CD8-positive, alpha-beta memory T cell (primary cell): ENCODE measurements around the gene PAK3. TPM values are rescaled to one million over a fixed set of nuclear protein-coding genes. Genes with fewer than 3 reads are reported as not detected.

ENCODE experiments used
- CTCF ChIA-PET: fragments of 350-600 bp; sonication (Branson Sonifier 250); formaldehyde crosslinking; loops from one replicate; lab custom pipeline; 2021; ENCODE audit warnings: antibody characterized with exemption; lab: Charles Lee
- POLR2A ChIA-PET: fragments of 350-600 bp; sonication (Branson Sonifier 250); formaldehyde crosslinking; loops from one replicate; lab custom pipeline; 2021; ENCODE audit warnings: antibody characterized with exemption; lab: Charles Lee
- DNase-seq, 5 donors: peaks; one replicate each; pipeline versions ENCODE4 v3.0.0 to v3.0.0-alpha.2; 2020 to 2022; ENCODE audit warnings: mixed read lengths in 1 of 5
- H3K27ac ChIP-seq: one replicate; pipeline ENCODE4 v1.7.0; 2013; ENCODE audit warnings: low read depth, mild to moderate bottlenecking, low read length, moderate library complexity
- H3K27me3 ChIP-seq: 2 replicates; pipeline ENCODE4 v1.7.0; 2013; ENCODE audit warnings: low read length, mild to moderate bottlenecking; ENCODE audit not compliant: insufficient read depth, poor library complexity, severe bottlenecking
- H3K36me3 ChIP-seq: 2 replicates; pipeline ENCODE4 v1.7.0; 2013; ENCODE audit warnings: mild to moderate bottlenecking, low read length, moderate library complexity; ENCODE audit not compliant: insufficient read depth
- H3K4me1 ChIP-seq: 2 replicates; pipeline ENCODE4 v1.7.0; 2013; ENCODE audit warnings: mild to moderate bottlenecking, low read length, moderate library complexity; ENCODE audit not compliant: insufficient read depth
- H3K4me3 ChIP-seq: 2 replicates; pipeline ENCODE4 v1.7.0; 2013; ENCODE audit warnings: mild to moderate bottlenecking, low read length
- H3K9me3 ChIP-seq: 2 replicates; pipeline ENCODE4 v1.7.0; 2013; ENCODE audit warnings: mild to moderate bottlenecking, low read length
- H3K27ac Mint-ChIP-seq, 8 donors: one replicate each; pipeline ENCODE4 v1.8.0; 2020 to 2021; ENCODE audit warnings: mixed read lengths in 8 of 8, mild to moderate bottlenecking in 6 of 8, inconsistent platforms in 3 of 8, moderate library complexity in 3 of 8
- H3K27me3 Mint-ChIP-seq, 2 donors: one replicate each; pipeline ENCODE4 v1.8.0; 2020 to 2021; ENCODE audit warnings: mixed read lengths in 2 of 2, mild to moderate bottlenecking in 1 of 2, moderate library complexity in 1 of 2
- H3K36me3 Mint-ChIP-seq, 3 donors: one replicate each; pipeline ENCODE4 v1.8.0; 2020 to 2021; ENCODE audit warnings: mixed read lengths in 3 of 3, inconsistent platforms in 1 of 3, mild to moderate bottlenecking in 1 of 3
- H3K4me1 Mint-ChIP-seq, 3 donors: one replicate each; pipeline ENCODE4 v1.8.0; 2020 to 2021; ENCODE audit warnings: mixed read lengths in 3 of 3, inconsistent platforms in 1 of 3, mild to moderate bottlenecking in 1 of 3
- H3K4me3 Mint-ChIP-seq, 7 donors: one replicate each; pipeline ENCODE4 v1.8.0; 2020 to 2021; ENCODE audit warnings: mixed read lengths in 7 of 7, mild to moderate bottlenecking in 6 of 7, moderate library complexity in 4 of 7, inconsistent platforms in 2 of 7
- H3K9me3 Mint-ChIP-seq, 5 donors: one replicate each; pipeline ENCODE4 v1.8.0; 2020 to 2022; ENCODE audit warnings: mixed read lengths in 5 of 5, mild to moderate bottlenecking in 3 of 5, moderate library complexity in 2 of 5, inconsistent platforms in 1 of 5
- polyA plus RNA-seq: library from polyadenylated mRNA; unstranded; fragments of 300-500 nt; fragmentation: Illumina TruSeq; gene quantifications from one replicate; pipeline ENCODE4 v1.2.3, GENCODE V29; 2021
- total RNA-seq, 2 experiments: library from RNA; stranded (reverse); gene quantifications; one replicate each; pipeline ENCODE4 v1.2.3, GENCODE V29; 2021

Gene PAK3
- total and polyA plus RNA-seq, 3 experiments from 2014 or later: 0.18 to 0.40 (median 0.31) TPM

DNA sequence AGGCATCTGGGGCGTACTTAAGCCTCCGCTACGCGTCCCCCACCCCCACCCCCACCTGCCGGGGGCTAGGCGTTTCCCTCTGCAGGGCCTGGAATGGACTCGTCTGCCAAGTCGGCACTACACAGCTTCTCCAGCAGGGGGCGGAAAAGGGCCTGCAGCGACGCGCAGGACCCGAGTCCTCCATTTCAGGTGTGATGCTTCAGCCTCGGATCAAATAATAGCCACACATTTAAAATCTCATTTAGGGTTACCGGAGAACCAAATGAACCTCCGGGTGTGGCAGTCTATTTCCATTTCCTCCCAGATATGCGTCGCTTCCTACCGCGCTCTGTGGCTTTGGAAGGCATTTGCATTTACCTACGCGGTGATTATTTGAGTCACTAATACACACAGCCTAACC, 2.9 kb downstream of the PAK3 start:
- Mint-ChIP-seq H3K4me1 (peaks cover 20 to 33% (median 27%) of the 10 kb centered on the region in 3 donors), H3K4me3 (peak overlapping the region; percentile 12 to 68 (median 54)), H3K9me3 (no peaks in the 10 kb centered on the region), H3K36me3 (no peaks in the 10 kb centered on the region), H3K27ac (peak overlapping the region; percentile 14 to 95 (median 68)), H3K27me3 (peaks cover 9 to 18% of the 10 kb centered on the region in 2 donors)
- Histone ChIP-seq H3K27me3 (no peaks in the 10 kb centered on the region), H3K9me3 (no peaks in the 10 kb centered on the region), H3K27ac (no peak overlapping the region), H3K4me3 (no peak overlapping the region), H3K36me3 (no peaks in the 10 kb centered on the region), H3K4me1 (no peaks in the 10 kb centered on the region)
- DNase-seq: peak; percentile 34 to 75 (median 48)
- ChIA-PET CTCF (interaction anchor here (1.0 to 1.7 kb wide), 3 partner anchors 9 to 580 kb away, joined by 3 to 6 read pairs (median 3); no protein-coding TSS in a partner anchor), POLR2A (interaction anchor here (0.7 kb wide), 1 partner anchor 83 kb away, joined by 5 read pairs; no protein-coding TSS in a partner anchor)

DNA sequence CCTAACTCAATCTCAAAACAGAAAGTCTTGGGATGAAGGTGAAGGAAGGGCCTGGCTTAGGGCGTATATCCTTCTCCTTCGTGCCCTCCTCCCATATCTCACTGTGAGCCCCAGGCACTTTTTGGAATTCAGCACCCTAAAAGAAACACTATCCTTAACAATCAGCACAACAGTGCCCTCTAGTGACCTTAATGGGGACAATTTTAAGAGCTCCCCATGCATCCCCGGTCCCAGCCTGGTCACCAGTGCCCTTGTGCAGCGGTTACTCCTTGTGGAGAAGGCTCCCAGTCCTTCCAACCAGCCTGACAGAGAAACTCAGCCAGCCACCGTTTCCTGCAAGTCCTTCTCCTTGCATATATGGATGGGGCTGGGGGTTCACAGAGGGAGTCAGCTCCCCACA, 4.2 kb downstream of the PAK3 start:
- POLR2A ChIA-PET: no interaction called here
- Mint-ChIP-seq H3K4me1 (peaks cover 19 to 29% (median 25%) of the 10 kb centered on the region in 3 donors), H3K4me3 (no peak overlapping the region), H3K9me3 (no peaks in the 10 kb centered on the region), H3K36me3 (no peaks in the 10 kb centered on the region), H3K27ac (peak overlapping the region in 1 of 8 donors; percentile 3), H3K27me3 (peaks cover 4 to 15% of the 10 kb centered on the region in 2 donors)
- no peaks in the 10 kb centered on the region for H3K27me3 ChIP-seq
- DNase-seq: peak in 2 of 5 donors; percentile 20 to 24
- CTCF ChIA-PET: interaction anchor here (0.8 to 1.3 kb wide), 6 partner anchors 10 to 113 kb away, joined by 3 to 5 read pairs (median 3); no protein-coding TSS in a partner anchor
- H3K27ac ChIP-seq: no peak overlapping the region
- H3K36me3 ChIP-seq: no peaks in the 10 kb centered on the region
- no peaks in the 10 kb centered on the region for H3K4me1 ChIP-seq
- no peaks in the 10 kb centered on the region for H3K9me3 ChIP-seq
- no peak overlapping the region for H3K4me3 ChIP-seq

DNA sequence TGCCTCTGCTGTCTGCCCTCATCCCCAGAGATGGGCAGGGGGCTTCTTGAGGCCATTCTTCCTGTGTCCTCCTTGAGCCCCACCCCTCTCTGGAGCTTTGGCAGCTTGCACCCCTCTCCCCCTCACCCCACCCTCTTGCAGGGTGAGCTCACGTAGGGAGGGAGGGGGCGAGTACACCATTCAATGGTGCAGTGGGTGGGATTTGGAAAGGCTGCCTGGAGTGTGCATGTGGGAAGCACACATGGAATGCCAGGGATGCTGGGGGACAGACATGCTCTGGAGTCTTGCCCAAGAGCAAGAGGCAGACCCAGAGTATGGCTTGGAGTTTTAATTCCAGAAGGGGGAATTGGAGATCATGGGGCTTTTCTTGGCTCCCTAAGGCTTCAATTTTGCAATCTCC, 5.6 kb downstream of the PAK3 start:
- no peaks in the 10 kb centered on the region for H3K9me3 Mint-ChIP-seq
- Histone ChIP-seq H3K36me3 (no peaks in the 10 kb centered on the region), H3K27ac (no peak overlapping the region), H3K4me3 (no peak overlapping the region), H3K9me3 (no peaks in the 10 kb centered on the region), H3K27me3 (no peaks in the 10 kb centered on the region), H3K4me1 (no peaks in the 10 kb centered on the region)
- no peak overlapping the region for H3K4me3 Mint-ChIP-seq
- no peaks in the 10 kb centered on the region for H3K36me3 Mint-ChIP-seq
- no peak for DNase-seq
- POLR2A ChIA-PET: no interaction called here
- H3K4me1 Mint-ChIP-seq: peaks cover 13 to 20% (median 17%) of the 10 kb centered on the region in 3 donors
- peaks cover 0 to 8% of the 10 kb centered on the region in 2 donors for H3K27me3 Mint-ChIP-seq
- H3K27ac Mint-ChIP-seq: no peak overlapping the region
- CTCF ChIA-PET: interaction anchor here (1.2 kb wide), 1 partner anchor 14 kb away, joined by 3 read pairs; no protein-coding TSS in a partner anchor

DNA sequence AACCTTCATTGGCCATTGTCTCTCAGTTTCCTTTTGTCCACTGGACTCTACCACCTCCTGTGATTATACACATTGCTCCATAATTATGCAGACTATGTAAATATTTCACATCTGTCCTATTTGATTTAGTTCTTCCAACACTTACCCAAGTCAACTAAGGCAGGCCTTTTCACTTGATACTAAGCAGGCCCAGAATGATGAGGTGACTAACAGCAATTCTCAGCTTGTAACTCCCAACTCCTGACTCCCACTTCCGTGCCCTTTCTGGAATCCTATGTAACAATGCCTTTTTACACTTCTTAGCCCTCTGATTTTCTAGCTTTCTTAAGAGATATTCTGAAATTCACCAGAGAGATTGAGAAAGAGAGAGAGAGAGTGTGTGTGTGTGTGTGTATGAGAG, 6.6 kb downstream of the PAK3 start:
- peaks cover 0 to 5% of the 10 kb centered on the region in 2 donors for H3K27me3 Mint-ChIP-seq
- CTCF ChIA-PET: no interaction called here

DNA sequence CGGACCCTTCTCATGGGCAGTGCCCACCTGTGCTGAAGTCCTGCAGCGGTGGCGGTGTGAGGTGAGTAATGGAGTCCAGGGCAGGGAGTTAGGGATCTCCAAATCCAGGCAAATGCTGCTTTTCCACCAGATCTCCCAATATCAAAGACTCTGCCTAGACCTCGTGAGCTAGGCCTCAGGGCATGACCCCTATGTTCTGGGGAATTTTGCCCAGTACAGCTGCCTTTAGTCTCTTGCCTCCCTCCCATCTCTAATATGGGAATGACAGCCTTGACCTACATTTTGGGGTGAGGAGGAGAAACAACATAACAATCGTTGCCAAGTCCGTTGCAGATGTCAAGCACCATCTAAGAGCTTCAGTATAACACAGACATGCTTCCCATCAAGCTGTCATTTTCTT, 7.3 kb downstream of the PAK3 start:
- H3K27me3 ChIP-seq: no peaks in the 10 kb centered on the region
- no peak overlapping the region for H3K27ac Mint-ChIP-seq
- POLR2A ChIA-PET: no interaction called here
- no peaks in the 10 kb centered on the region for H3K4me1 ChIP-seq
- H3K9me3 Mint-ChIP-seq: no peaks in the 10 kb centered on the region
- no peak for DNase-seq
- no peak overlapping the region for H3K4me3 Mint-ChIP-seq
- CTCF ChIA-PET: no interaction called here
- no peaks in the 10 kb centered on the region for H3K36me3 ChIP-seq
- no peaks in the 10 kb centered on the region for H3K36me3 Mint-ChIP-seq
- no peaks in the 10 kb centered on the region for H3K27me3 Mint-ChIP-seq
- H3K9me3 ChIP-seq: no peaks in the 10 kb centered on the region
- H3K4me3 ChIP-seq: no peak overlapping the region
- H3K4me1 Mint-ChIP-seq: peaks cover 9 to 12% (median 10%) of the 10 kb centered on the region in 3 donors
- no peak overlapping the region for H3K27ac ChIP-seq

More for the DNA sequence above, 6.6 kb downstream of the PAK3 start:
- H3K4me3 Mint-ChIP-seq: no peak overlapping the region
- H3K27me3 ChIP-seq: no peaks in the 10 kb centered on the region
- POLR2A ChIA-PET: no interaction called here
- no peak overlapping the region for H3K4me3 ChIP-seq
- no peak overlapping the region for H3K27ac Mint-ChIP-seq
- H3K27ac ChIP-seq: no peak overlapping the region
- no peaks in the 10 kb centered on the region for H3K36me3 Mint-ChIP-seq
- H3K9me3 ChIP-seq: no peaks in the 10 kb centered on the region
- DNase-seq: no peak
- H3K4me1 ChIP-seq: no peaks in the 10 kb centered on the region
- H3K36me3 ChIP-seq: no peaks in the 10 kb centered on the region
- H3K4me1 Mint-ChIP-seq: peaks cover 13 to 18% (median 16%) of the 10 kb centered on the region in 3 donors
- H3K9me3 Mint-ChIP-seq: no peaks in the 10 kb centered on the region

DNA sequence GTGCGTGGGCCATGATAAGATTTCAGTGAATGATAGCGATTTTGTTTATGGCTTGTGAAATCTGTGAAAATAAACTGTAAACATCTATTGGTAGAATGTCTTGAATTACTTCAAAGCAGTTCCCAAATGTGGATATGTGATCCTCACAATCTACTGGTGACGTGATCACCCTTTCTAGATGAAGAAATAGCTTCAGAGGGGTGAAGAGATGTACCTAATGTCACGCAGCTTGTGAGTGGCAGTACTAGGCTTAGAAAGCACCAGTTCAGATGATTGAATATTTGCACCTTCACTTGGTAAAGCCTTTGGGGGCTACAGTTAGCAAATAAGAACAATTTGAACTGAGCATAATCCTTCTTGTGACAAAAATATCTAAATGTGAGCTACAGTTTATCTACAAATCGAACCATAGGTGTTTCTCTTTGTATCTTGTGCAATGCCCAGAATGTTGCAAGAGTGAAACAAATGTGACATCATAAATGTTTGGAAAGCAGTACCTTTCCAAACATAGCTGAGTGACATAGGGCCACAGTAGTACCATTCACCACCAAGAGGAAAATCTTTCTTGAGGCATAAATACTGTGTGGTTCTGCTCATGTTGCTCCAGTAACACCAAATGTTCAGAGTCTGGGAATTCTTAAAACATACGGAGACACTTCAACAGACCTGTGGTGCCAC, 14.2 kb downstream of the PAK3 start:
- Mint-ChIP-seq H3K4me1 (no peaks in the 10 kb centered on the region), H3K27ac (no peak overlapping the region), H3K9me3 (no peaks in the 10 kb centered on the region), H3K36me3 (no peaks in the 10 kb centered on the region), H3K27me3 (peaks cover 0 to 4% of the 10 kb centered on the region in 2 donors), H3K4me3 (no peak overlapping the region)
- Histone ChIP-seq H3K4me3 (no peak overlapping the region), H3K27me3 (no peaks in the 10 kb centered on the region), H3K27ac (no peak overlapping the region), H3K36me3 (no peaks in the 10 kb centered on the region), H3K4me1 (no peaks in the 10 kb centered on the region), H3K9me3 (no peaks in the 10 kb centered on the region)
- ChIA-PET POLR2A (no interaction called here), CTCF (interaction anchor here (1.0 kb wide), 1 partner anchor 10 kb away, joined by 3 read pairs; no protein-coding TSS in a partner anchor)
- DNase-seq: no peak

DNA sequence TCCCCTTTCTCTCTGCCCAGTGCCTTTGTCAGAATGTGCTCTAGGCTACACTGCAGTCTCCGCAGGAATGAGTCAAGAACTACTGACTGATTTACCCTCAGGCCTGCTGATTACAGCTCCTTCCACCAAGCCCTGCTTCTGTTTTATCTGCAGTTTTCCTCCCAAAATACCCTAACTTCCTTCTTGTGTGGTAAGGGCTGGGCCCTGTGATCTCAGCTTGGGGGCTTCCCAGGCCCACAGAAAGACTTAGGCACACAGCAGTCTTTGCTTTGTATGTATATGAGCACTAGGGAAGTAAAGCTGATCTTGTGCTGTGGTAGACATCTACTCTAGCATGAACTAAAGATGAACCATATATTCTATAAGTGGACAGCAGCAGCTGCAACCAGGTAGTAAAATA, 18.8 kb downstream of the PAK3 start:
- no peak overlapping the region for H3K4me3 ChIP-seq
- Mint-ChIP-seq H3K27me3 (peaks cover 0 to 8% of the 10 kb centered on the region in 2 donors), H3K9me3 (no peaks in the 10 kb centered on the region), H3K27ac (no peak overlapping the region), H3K4me1 (no peaks in the 10 kb centered on the region), H3K36me3 (no peaks in the 10 kb centered on the region), H3K4me3 (no peak overlapping the region)
- ChIA-PET POLR2A (no interaction called here), CTCF (interaction anchor here (1.6 kb wide), 1 partner anchor 14 kb away, joined by 3 read pairs; no protein-coding TSS in a partner anchor)
- no peaks in the 10 kb centered on the region for H3K36me3 ChIP-seq
- no peaks in the 10 kb centered on the region for H3K9me3 ChIP-seq
- no peaks in the 10 kb centered on the region for H3K27me3 ChIP-seq
- no peaks in the 10 kb centered on the region for H3K4me1 ChIP-seq
- H3K27ac ChIP-seq: no peak overlapping the region
- DNase-seq: no peak

DNA sequence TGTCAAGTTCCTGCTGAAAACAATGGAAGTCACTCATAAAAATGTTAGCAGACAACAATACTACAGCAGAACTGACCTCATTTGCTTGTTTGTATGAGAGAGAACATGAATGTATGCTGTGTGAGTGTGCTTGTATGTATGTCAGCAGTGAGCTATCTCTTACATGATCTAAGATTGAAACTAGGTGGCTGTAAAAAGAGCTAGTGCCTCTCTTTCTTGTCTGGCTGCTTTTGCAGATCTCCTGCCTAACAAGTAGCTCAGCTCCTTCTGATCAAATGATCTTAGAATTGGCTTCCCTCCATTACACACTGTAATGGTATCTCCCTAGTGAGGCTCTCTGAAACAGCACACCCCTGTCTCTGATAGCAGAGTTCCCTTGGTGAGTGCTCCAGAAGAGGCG, 20.7 kb downstream of the PAK3 start:
- Histone ChIP-seq H3K27me3 (no peaks in the 10 kb centered on the region), H3K36me3 (no peaks in the 10 kb centered on the region), H3K9me3 (no peaks in the 10 kb centered on the region), H3K4me3 (no peak overlapping the region), H3K27ac (no peak overlapping the region), H3K4me1 (no peaks in the 10 kb centered on the region)
- CTCF ChIA-PET: no interaction called here
- Mint-ChIP-seq H3K4me3 (no peak overlapping the region), H3K9me3 (no peaks in the 10 kb centered on the region), H3K36me3 (no peaks in the 10 kb centered on the region), H3K27me3 (peaks cover 0 to 8% of the 10 kb centered on the region in 2 donors), H3K27ac (peak overlapping the region in 1 of 8 donors; percentile 36), H3K4me1 (peaks cover 0 to 1% (median 0%) of the 10 kb centered on the region in 3 donors)
- no peak for DNase-seq
- POLR2A ChIA-PET: no interaction called here
